HCT116 (cell line): ENCODE data around the gene SLAMF6.

Experiments
- JUND ChIP-seq: IDR thresholded peaks from 2 replicates; pipeline ENCODE4 v1.6.1; 2012
- POLR2AphosphoS5 ChIP-seq: IDR thresholded peaks from 2 replicates; pipeline ENCODE4 v1.6.1; 2011; ENCODE audit warnings: mild to moderate bottlenecking, low read depth, low read length, moderate library complexity
- RAD21 ChIP-seq: IDR thresholded peaks from 2 replicates; pipeline ENCODE4 v1.6.1; 2012; ENCODE audit warnings: low read depth, mild to moderate bottlenecking
- REST ChIP-seq: IDR thresholded peaks from 2 replicates; pipeline ENCODE4 v1.6.1; 2012; ENCODE audit warnings: low read depth
- SIN3A ChIP-seq: IDR thresholded peaks from 2 replicates; pipeline ENCODE4 v1.6.1; 2012; ENCODE audit warnings: low read depth
- TCF7L2 ChIP-seq: IDR thresholded peaks from 2 replicates; pipeline ENCODE4 v1.7.0; 2011; ENCODE audit warnings: borderline replicate concordance, inconsistent platforms; ENCODE audit not compliant: insufficient read depth, insufficient read length; ENCODE audit errors: extremely low read depth
- TF ChIP-seq, protein P1 (sequence below), 3 experiments: fragments of 200-600 bp in 1 of 3; sonication (generic) in 1 of 3; IDR thresholded peaks in 2 of 3; conservative IDR thresholded peaks in 1 of 3; 2 replicates each; pipeline ENCODE4 v1.5.1; 2012 to 2017; ENCODE audit warnings: low read depth in 2 of 3, low read length in 2 of 3, antibody characterized with exemption in 1 of 3, borderline replicate concordance in 1 of 3, control low read depth in 1 of 3, mild to moderate bottlenecking in 1 of 3, mixed read lengths in 1 of 3, mixed run types in 1 of 3, moderate library complexity in 1 of 3; ENCODE audit not compliant: insufficient read depth in 1 of 3
- TF ChIP-seq, protein P2 (sequence below): IDR thresholded peaks from 2 replicates; pipeline ENCODE4 v1.6.1; 2012

DNA sequence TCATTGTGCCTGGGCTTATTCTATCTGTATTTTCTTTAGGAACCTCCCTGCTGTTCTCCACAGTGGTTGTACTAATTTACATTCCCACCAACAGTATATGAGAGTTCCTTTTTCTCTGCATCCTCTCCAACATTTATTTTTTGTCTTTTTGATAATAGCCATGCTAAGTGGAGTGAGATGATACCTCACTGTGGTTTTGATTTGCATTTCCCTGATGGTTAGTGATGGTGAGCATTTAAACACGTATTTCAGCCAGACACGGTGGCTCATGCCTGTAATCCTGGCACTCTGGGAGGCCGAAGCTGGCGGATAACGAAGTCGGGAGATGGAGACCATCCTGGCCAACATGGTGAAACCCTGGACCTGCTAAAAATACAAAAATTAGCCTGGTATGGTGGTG, 57.9 kb downstream of the SLAMF6 start:
- TF ChIP-seq REST (no peak), RAD21 (no peak), POLR2AphosphoS5 (no peak), SIN3A (no peak), JUND (no peak), TCF7L2 (no peak)
- TF ChIP-seq, protein P1, sequence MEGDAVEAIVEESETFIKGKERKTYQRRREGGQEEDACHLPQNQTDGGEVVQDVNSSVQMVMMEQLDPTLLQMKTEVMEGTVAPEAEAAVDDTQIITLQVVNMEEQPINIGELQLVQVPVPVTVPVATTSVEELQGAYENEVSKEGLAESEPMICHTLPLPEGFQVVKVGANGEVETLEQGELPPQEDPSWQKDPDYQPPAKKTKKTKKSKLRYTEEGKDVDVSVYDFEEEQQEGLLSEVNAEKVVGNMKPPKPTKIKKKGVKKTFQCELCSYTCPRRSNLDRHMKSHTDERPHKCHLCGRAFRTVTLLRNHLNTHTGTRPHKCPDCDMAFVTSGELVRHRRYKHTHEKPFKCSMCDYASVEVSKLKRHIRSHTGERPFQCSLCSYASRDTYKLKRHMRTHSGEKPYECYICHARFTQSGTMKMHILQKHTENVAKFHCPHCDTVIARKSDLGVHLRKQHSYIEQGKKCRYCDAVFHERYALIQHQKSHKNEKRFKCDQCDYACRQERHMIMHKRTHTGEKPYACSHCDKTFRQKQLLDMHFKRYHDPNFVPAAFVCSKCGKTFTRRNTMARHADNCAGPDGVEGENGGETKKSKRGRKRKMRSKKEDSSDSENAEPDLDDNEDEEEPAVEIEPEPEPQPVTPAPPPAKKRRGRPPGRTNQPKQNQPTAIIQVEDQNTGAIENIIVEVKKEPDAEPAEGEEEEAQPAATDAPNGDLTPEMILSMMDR (IDR thresholded peaks at IDR 0.05 in 2 of 3, conservative IDR thresholded peaks at IDR 0.05 in 1 of 3; ENCODE audit: borderline replicate concordance in 1 of 3, insufficient read depth in 1 of 3, low read depth in 2 of 3, low read length in 2 of 3): no peak
- TF ChIP-seq, protein P2, sequence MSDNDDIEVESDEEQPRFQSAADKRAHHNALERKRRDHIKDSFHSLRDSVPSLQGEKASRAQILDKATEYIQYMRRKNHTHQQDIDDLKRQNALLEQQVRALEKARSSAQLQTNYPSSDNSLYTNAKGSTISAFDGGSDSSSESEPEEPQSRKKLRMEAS: no peak
